ENCODE results near the gene INTS7. TPM values are rescaled to one million over a fixed set of nuclear protein-coding genes. Genes with fewer than 3 reads are reported as not detected.

INTS7 gene
- total RNA-seq, 4 donors from 2014 or later = 13.5 to 22.3 (median 18.2) TPM

DNA sequence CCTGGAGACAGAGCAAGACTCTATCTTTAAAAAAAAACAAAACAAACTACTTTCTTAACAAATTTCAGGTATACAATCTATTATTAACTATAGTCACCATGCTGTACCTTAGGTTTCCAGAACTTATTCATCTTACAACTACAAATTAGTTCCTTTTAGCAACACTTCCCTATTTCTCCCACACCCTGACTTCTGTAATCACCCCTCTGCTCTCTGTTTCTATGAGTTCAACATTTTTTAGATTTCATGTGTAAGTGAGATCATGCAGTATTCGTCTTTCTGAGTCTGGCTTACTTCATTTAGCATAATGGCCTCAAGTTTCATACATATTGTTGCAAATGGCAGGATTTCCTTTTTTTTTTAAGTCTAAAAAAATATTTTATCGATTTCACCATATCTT lies 126.9 kb downstream of the INTS7 start:
- Histone ChIP-seq H3K36me3 (no peaks in the 10 kb centered on the region), H3K27me3 (no peaks in the 10 kb centered on the region), H3K4me3 (no peak overlapping the region), H3K27ac (no peak overlapping the region), H3K4me1 (no peaks in the 10 kb centered on the region), H3K9me3 (no peaks in the 10 kb centered on the region)
- 66% methylated on average over 2 of the region's 2 CpGs for WGBS
- TF ChIP-seq POLR2AphosphoS5 (IDR thresholded peaks at IDR 0.05) (no peak), POLR2A (IDR thresholded peaks at IDR 0.05) (no peak), CTCF (IDR thresholded peaks at IDR 0.05) (no peak), EP300 (IDR thresholded peaks at IDR 0.05) (no peak)
- DNase-seq (ENCODE audit: low spot score in 2 of 2) = no peak

DNA sequence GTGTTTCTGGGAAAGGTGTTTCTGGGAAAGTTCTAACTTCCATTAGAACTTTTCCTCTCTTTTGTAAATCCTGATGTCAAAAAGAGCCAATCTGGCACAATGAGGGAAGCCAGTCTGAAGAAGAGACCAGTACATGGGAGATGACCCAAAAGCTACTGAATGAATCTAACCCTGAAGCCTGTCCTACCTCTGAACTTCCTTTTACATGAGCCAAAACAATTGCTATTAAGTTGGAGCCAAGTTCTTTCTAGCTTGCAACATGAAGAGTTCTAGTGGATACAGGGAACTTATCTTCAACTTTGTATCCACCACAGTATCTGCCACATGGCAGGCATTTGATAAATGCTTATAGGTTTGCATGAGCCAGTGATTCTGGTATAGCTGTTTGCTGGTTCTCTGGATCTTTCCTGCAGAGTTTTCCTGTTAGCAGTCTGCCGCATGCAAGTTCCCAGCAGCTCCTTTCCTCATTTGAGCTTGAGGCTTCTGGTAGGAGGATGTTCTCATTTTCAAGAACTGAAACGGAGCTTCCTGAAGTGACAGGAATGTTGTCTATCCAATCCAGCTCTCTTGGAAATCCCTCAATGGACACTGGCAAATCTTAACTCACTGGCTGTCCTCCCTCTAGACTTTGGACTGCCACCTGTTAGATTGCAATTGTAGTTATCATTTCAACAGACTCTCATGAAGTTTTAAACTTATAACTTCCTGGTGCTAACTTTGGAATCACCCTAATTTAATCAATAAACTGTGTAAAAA lies 131.7 kb downstream of the INTS7 start:
- Histone ChIP-seq H3K4me1 (no peaks in the 10 kb centered on the region), H3K27me3 (no peaks in the 10 kb centered on the region), H3K36me3 (no peaks in the 10 kb centered on the region), H3K9me3 (no peaks in the 10 kb centered on the region), H3K27ac (no peak overlapping the region), H3K4me3 (no peak overlapping the region)
- no peak for TF ChIP-seq POLR2AphosphoS5 (IDR thresholded peaks at IDR 0.05)
- TF ChIP-seq EP300 (IDR thresholded peaks at IDR 0.05) = no peak
- no peak for TF ChIP-seq POLR2A (IDR thresholded peaks at IDR 0.05)
- no peak for TF ChIP-seq CTCF (IDR thresholded peaks at IDR 0.05)
- no peak for DNase-seq (ENCODE audit: low spot score in 2 of 2)
- WGBS = 62% methylated on average over 2 of the region's 2 CpGs

- H3K36me3 ChIP-seq = no peaks in the 10 kb centered on the region
- no peaks in the 10 kb centered on the region for H3K4me1 ChIP-seq
- no peak overlapping the region for H3K27ac ChIP-seq
- no peak for DNase-seq (ENCODE audit: low spot score in 2 of 2)
- no peaks in the 10 kb centered on the region for H3K27me3 ChIP-seq
- 83% methylated on average over 4 of the region's 4 CpGs for WGBS
- TF ChIP-seq POLR2AphosphoS5 (IDR thresholded peaks at IDR 0.05) = no peak
- no peak for TF ChIP-seq EP300 (IDR thresholded peaks at IDR 0.05)
- no peak for TF ChIP-seq CTCF (IDR thresholded peaks at IDR 0.05)
- no peak for TF ChIP-seq POLR2A (IDR thresholded peaks at IDR 0.05)
- no peaks in the 10 kb centered on the region for H3K9me3 ChIP-seq
- no peak overlapping the region for H3K4me3 ChIP-seq
Observed at GRCh38 chr1:211902624-211903291, 132.6 kb downstream of the INTS7 start.

DNA sequence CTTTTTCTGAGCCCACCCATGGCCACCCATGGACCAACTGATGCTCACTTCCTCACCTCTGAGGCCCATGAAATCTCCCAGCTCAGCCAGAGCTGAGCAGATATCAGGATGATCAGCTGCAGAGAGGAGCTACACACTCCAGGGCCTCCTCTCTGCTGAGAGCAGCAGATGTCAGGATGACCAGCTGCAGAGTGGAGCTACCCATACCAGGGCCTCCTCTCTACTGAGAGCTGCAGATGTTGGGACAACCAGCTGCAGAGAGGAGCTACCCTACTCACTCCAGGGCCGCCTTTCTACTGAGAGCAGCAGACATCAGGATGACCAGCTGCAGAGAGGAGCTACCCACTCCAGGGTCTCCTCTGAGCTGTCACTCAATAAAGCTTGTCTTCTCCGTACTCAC lies 133.4 kb downstream of the INTS7 start:
- no peaks in the 10 kb centered on the region for H3K36me3 ChIP-seq
- TF ChIP-seq POLR2AphosphoS5 (IDR thresholded peaks at IDR 0.05) (no peak), CTCF (IDR thresholded peaks at IDR 0.05) (no peak)
- no peaks in the 10 kb centered on the region for H3K4me1 ChIP-seq
- no peaks in the 10 kb centered on the region for H3K27me3 ChIP-seq
- no peak for DNase-seq (ENCODE audit: low spot score in 2 of 2)
- H3K4me3 ChIP-seq = no peak overlapping the region
- no peaks in the 10 kb centered on the region for H3K9me3 ChIP-seq
- WGBS = 100% methylated on average over 1 of the region's 2 CpGs
- H3K27ac ChIP-seq = no peak overlapping the region

- no peak for DNase-seq (ENCODE audit: low spot score in 2 of 2)
- no peak overlapping the region for H3K27ac ChIP-seq
- no peak for TF ChIP-seq EP300 (IDR thresholded peaks at IDR 0.05)
- no peak for TF ChIP-seq POLR2AphosphoS5 (IDR thresholded peaks at IDR 0.05)
- H3K36me3 ChIP-seq = no peaks in the 10 kb centered on the region
- no peaks in the 10 kb centered on the region for H3K27me3 ChIP-seq
- no peaks in the 10 kb centered on the region for H3K4me1 ChIP-seq
- 87% methylated on average over 2 of the region's 2 CpGs for WGBS
- H3K9me3 ChIP-seq = no peaks in the 10 kb centered on the region
- H3K4me3 ChIP-seq = no peak overlapping the region
Observed at GRCh38 chr1:211900441-211900840, 134.9 kb downstream of the INTS7 start.

Data from suprapubic skin (tissue), 4 donors.